ENCODE measurements around the gene PMVK.

PMVK gene

GRCh38 chr1:154945962-154946850 lies 9.7 kb upstream of the PMVK start:
- DNase-seq: no peak

DNA sequence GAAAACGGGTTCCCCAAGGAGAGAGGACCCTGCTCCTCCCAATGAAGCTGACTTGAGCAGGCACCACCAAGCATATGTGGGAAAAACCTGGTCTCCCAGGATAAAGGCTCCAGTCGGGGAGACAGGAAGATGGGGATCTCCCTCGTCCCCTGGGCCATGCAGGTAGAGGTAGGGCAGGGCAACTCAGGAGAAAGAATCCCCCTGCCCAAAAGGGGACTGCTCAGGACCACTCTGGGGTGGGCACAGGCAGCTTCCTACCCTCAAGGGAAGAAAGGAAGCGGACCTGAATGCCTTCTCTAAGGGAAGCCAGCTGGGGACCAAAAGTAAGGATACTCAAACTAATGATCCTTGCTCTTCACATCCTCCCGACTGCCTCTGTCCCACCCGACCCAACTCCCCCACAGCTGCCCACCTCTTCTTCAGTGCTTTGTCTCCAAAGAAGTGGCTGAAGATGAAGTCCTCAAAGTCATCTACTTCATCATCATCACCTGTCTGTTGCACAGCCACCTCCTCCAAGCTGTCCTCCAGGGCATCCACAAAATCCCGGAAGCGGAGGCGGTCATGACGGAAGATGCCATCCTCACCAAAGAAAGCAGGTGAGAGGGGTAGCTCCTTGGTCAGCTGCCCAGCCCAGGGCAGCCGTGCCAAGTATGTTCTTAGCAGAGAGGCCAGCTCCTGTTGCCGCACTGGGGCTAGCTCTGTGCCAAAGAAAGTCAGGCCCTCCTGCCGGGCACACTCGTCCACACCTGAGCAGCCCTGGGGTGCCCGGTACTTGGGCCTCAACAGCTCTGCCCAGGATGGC lies 8.8 kb upstream of the PMVK start:
- no peak for DNase-seq

DNA sequence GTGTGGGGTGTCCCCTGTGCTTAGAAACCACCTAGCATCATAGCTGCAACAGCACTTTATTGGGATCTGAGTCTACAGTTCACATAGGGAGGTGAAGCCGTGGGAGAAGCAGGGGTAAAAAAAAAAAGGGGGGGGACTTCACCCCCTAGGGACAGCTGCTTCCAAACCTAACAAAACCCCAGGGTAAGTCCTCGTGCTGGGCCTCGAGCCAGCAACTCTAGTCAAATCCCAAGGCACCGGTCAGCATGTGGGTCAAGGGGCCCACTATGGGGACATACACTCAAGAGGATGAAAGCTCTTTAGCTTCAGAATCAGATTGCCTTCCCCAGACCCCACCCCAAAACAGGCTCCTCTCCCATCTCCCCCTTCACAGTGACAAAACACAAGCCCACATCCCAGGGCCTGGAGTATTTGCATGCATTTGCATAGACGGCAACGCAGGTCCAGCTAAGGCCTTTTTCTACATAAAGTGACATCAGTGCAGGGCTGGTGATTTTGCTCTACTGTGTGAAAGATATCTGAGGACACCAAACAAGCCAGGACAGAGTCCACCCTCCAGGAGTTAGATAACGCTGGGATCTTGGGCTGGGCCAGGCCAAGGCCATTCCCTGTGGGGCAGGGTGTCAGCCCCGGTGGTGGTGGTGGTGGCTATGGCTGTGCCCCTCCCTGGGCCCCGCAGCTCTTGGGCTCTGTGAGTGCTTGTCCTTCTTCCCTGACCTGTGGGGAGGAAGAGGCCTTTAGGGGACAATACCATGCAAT lies 8.1 kb upstream of the PMVK start:
- no peak for DNase-seq

- DNase-seq: no peak
Measured at GRCh38 chr1:154943649-154944400, 7.3 kb upstream of the PMVK start.

- no peak for DNase-seq
Measured at GRCh38 chr1:154941333-154942013, 5.0 kb upstream of the PMVK start.

- DNase-seq: no peak
Measured at GRCh38 chr1:154940651-154941194, 4.2 kb upstream of the PMVK start.

DNA sequence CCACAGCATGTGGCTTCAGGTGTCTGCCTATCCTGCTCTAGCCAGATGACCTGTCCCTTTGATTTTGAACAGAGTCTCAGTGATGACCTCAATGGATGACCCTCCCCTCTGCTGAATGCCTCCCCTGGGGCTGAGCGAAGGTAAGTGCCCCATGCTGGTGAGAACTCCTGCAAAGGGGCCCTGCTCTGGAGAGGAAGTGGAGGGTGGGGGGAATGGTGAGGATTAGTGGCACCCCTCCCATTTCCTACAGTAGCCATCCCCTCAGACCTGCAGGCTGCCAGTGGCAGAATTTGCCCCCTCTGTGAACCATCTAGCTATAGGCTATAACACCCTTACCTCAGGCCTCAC lies 3.7 kb upstream of the PMVK start:
- DNase-seq: no peak

GRCh38 chr1:154938604-154939399 lies 2.3 kb upstream of the PMVK start:
- DNase-seq: no peak

- DNase-seq: no peak
Measured at GRCh38 chr1:154937988-154938386, 1.5 kb upstream of the PMVK start.

DNA sequence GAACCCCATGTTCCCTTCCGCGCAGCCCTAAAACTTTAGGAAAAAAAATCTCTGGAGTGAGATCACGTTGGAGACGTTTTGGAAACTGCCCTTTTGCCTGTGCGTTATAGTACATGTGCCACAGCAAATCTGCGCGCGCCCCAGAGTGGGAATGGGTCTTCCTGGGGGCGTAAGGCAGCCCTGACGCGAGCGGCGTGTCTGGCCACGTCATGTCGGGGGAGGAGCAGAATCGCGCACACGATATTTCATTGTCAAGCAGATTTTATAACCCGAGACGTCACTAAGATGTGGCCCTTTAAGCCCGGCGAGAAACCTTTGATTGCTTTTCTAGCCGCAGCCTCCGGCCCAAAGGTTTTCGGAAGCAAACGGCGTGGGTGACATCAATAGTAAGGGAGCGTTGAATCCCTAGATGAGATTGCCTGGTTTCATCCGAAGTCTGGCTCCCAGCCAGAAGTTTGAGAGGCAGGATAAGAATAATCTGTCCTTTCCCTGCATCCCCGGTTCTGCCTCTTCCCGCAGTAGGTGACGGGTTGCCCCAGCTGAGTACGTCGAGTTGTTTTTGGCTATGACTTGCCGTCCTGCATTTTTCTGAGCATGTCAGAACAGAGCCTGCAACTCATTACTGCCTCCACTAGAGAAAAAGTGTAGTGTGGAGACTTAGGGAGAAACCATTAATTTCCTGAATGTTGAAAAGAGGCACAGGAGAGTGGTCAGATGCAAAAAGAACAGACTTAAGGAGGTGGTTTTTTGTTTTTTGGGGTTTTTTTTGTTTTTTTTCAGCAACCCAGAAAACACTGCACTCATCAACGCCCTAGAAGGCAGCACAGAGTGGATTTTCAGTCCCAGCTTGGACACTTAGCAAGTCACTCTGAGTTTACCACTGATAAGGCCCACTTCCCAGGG lies 817 bp upstream of the PMVK start:
- DNase-seq: peak; percentile 69

GRCh38 chr1:154935749-154936554 lies 567 bp downstream of the PMVK start:
- DNase-seq: no peak

DNA sequence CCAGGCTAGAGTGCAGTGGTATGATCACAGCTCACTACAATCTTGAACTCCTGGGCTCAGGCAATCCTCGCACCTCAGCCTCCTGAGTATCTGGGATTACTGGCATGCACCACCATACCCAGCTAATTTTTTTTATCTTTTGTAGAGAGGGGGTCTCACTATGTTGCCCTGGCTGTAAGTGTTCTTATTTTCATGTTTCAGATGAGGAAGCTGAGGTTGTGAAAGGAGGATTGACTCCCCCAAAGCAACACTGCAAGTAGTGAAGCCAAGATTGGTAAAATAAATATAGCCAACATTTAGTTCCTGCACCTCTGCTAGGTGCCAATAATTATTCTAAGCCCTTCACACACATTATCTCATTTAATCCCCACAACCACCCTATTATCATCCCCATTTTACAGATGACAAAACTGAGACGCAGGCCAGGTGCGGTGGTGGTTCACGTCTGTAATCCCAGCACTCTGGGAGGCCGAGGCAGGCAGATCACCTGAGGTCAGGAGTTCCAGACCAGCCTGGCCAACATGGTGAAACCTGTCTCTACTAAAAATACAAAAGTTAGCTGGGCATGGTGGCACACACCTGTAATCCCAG lies 2.1 kb downstream of the PMVK start:
- no peak for DNase-seq

- DNase-seq: no peak
Measured at GRCh38 chr1:154931940-154932487, 4.5 kb downstream of the PMVK start.

DNA sequence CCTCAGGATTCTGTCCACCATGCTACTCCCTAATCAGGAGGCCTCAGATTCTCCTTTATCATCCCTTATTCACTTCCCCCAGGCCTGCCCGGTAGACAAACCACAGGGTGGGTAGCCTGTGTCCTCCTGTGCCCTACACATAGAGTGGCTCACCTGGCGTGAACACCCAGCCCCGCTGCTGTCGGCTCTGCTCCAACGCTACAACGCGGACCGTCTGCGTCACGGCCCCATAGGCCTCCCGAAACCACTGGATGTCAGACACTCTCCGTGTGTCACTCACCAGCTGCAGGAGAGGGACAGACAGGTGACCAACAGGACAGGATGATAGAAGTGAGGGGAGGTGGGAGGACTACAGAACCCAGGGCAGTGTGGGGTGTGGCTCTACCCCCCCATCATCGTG lies 10.3 kb downstream of the PMVK start:
- DNase-seq: no peak

- DNase-seq: no peak
Measured at GRCh38 chr1:154925335-154926170, 11.0 kb downstream of the PMVK start.

- no peak for DNase-seq
Measured at GRCh38 chr1:154923695-154924094, 12.8 kb downstream of the PMVK start.

GRCh38 chr1:154913273-154913672 lies 23.2 kb downstream of the PMVK start:
- DNase-seq: no peak

Measured in NCI-H1436 treated with DMSO at 0.1 percent for 48 hours (cell line).